ENCODE measurements around the gene RTN4R. TPM values are rescaled to one million over a fixed set of nuclear protein-coding genes. Genes with fewer than 3 reads are reported as not detected.

RTN4R gene
- total RNA-seq, 1 experiment from 2014 or later, result 5.1 TPM

DNA sequence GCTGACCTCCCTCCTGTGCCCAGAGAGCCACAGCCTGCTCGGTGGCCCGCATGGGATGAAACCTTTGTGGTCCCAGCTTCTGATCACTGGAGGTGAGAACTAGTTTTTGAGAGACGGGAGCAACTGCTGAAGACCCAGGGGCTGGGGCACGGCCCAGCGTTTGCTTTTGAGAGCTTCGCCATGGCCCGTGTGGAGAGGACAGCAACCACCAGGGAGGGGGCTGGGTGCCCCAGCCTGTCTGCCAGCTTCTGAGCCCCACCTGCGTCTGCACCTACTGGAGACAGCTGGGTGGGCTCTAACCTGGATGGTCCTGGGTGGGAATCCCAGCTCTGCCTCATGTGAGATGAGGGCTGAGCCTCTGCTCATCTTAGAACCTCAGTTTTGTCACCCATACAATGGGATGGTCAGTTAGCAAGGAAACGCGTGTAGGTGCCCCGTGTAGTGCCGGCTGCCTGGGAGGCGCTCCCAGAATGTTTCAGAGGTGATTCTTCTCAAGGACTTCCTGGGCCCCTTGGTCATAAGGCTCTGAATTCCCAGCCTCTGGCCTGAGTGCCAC lies 66.2 kb downstream of the RTN4R start:
- DNase-seq (ENCODE audit: low read depth), result no peak

DNA sequence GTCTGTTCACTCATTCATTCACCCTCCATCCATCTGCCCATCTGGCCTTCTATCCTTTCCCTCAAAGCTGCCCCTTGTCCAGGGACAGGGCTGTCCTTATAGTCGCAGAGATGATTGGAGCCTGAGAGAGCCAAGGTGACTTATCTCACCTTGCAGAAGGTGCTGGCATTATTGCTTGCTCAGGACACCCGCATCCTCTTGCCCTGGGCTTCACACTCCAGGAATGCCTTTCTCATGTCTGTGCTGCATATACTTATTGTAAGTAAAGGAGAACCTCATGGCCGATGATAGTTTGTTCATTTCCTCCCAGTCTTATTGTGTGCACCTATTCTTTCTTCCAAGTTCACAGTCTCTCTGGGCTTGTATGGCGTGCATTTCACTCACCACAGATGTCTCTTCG lies 68.2 kb downstream of the RTN4R start:
- no peak for DNase-seq (ENCODE audit: low read depth)

DNA sequence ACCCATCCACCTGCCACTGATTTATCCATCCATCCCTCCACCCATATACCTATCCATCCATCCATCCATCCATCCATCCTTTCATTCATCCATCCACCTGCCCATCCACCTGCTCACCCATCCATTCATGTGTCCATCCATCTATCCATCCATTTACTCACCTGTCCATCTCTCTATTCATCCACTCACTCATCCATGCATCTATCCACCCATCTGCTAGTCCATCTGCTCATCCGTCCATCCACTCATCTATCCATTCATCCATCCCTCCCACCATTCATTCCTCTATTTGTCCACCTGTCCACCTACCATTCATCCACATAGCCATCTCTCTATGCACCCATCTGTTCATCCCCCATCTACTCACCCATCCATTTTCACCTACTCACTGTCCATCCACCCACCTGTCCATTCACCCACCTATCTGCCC lies 68.7 kb downstream of the RTN4R start:
- no peak for DNase-seq (ENCODE audit: low read depth)

DNA sequence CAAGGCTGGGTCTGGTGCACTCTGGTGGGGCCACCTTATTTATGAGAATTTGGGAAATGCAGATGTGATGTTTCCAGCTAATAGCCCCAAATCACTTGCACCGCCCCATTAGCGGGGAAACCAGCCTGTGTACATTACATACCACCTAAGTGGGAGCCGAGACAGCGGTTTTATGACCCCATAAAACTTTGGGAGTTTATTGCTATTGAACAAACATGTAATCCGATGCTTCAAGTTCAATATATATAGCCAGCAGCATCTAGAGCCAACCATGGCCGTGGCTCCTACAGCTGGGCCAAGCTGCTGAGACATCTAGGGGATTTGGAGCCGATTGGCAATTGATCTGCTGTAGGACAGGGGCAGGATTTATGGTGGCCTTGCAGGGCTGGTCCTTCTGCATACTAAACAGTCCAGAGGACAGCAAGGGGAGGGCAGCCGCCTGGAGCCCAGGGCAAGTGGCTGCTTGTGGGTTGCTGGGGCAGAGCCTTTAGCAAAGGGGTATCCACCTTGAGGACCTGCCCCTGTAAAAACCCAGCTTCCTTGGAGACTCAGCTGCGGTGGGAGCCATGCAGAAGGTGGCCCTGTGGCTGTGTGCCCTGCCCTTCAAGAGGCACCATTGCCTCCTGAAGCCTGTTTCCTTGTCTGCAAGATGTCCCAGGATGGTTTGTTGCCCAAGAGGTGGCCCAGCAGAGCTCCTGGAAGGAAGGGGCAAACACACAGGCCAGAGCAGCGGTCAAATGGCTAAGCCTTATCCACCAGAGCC lies 69.4 kb downstream of the RTN4R start:
- DNase-seq (ENCODE audit: low read depth), result no peak

DNA sequence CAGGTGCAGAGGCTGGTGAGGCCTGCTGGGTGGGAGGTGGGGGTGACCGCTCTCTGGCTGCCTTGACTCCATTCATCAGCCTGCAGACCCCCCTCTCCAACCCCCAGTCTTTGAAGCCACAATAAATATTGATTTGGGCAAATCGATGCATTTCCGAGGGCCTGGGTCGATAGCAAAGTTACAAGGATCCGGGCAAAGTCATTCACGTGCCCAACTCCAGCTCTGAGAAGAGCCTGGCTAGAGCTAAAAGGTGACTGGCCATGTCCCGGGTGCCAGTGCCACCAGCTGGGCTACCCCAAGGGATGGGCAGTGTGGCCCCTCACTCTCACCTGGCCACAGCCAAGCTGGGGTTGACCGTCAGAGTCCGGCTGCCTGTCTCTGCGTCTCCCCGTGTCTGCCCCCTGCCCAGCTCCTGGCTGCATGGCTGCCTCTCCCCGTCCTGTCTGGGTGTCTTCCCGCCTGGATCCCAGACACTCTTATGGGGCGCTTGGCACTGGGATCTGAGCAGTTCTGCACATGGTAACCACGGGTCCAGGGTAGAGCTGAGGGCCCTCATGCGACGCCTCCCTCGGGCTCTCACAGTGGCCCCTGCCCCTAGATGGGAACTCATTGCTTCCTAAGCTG lies 70.6 kb downstream of the RTN4R start:
- no peak for DNase-seq (ENCODE audit: low read depth)

DNA sequence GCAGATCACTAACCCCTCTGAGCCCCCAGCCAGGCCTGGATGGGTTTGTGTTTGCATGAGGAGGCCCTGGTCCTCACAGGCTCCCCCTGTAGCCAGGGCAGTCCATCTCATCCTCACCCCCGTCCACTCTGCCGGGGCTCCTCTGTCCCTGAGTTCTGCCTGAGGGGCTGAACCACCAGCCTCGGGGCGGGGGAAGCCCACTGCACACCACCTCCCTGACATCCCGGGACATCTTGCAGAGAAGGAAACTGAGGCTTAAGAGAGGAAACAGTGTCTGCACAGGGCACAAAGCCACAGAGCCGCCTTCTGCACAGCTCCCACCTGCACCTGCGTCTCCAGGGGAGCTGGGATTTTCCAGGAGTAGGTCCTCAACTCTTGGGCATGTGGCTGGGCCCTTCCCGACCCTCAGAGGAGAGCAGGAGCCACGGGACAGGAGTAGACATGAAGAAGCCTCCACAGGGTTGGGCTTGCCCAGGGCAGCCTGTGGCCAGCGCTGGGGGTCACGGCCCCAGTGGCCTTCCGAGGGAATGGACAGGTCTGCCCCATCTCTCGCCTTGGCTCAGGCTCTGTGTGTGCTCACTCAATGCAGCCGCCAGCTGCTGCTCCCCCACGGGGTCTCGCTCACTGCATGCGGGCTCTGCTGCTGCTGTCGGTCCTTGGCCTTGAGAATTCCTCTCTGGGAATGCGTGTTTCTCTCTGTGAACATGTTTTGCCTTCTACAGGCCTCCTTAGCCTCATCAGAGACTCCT lies 71.8 kb downstream of the RTN4R start:
- no peak for DNase-seq (ENCODE audit: low read depth)

DNA sequence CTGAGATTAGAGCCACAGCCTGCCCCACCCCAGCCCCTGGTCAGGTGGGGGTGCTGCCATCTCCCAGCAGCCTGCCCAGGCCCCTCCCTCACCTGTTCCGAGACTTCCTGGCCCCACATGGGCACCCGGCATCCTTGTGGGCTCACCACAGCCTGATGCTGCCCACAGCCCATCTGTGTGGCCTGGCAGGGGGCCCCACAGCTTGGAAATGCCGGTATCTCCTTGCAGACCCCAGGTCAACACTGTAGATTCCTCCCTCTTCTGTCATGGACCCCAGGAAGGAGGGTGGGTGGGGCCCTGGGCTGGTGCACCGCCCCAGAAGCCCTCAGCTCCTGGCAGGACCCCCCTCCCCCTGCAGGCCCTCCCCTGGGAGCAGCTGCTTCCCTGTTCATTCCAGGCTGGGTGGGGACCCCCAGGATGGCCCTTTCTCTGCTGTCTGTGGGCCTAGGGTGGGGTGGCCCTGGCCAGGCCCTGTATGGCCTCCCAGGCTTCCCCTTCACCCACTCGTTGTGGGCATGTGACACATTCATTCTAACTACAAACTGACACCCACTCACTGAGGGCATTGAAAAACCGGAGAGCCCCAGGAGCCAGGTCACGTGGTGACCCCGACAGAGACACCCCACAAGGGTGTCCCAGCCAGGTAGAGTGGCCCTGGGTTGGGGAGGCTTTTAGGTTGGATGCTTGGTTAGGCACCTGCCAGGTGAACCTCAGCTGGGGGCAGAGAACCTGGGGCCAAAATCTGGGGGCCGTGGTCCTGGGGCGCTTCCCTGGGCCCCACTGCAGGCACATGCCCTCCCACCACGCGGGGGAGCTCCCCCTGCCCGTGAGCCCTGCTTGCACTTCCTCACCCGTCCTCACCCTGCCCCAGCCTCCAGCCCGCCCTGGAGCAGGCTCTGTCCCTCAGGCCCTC lies 73.2 kb downstream of the RTN4R start:
- no peak for DNase-seq (ENCODE audit: low read depth)

DNA sequence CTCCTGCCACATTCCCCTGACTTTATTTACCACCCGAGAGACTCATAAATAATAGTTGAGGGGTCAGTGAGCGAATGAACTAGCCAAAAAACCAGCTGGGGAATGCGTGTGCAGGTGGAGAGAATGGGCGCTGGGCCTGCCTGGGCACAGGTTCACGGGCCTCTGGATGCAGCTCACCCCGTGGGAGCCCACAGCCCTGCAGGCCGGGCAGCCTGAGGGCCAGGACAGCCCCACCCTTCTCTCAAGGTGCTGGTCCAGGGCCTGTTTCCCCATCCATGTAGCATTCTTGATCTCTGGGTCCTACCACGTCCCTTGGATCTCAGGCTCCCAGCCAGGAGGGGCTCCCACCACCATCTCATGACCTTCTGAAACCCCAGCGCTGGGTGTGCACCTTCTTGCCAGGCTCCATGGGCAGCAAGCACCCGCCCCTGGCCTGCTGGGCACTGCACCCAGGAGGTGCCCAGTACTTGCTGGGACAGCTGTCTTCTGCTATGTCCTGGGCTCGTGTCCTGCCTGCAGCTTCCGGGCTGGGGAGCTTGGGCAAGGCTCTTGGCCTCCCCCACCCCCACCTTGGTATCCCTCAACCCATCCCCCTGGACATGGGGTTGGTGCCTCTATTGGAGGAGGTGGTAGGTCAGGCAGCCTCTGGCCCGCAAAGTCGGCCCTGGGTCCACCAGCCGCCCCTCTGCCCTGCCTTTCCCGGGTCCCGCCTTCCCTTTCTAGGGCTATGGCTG lies 74.2 kb downstream of the RTN4R start:
- DNase-seq (ENCODE audit: low read depth), result no peak

DNA sequence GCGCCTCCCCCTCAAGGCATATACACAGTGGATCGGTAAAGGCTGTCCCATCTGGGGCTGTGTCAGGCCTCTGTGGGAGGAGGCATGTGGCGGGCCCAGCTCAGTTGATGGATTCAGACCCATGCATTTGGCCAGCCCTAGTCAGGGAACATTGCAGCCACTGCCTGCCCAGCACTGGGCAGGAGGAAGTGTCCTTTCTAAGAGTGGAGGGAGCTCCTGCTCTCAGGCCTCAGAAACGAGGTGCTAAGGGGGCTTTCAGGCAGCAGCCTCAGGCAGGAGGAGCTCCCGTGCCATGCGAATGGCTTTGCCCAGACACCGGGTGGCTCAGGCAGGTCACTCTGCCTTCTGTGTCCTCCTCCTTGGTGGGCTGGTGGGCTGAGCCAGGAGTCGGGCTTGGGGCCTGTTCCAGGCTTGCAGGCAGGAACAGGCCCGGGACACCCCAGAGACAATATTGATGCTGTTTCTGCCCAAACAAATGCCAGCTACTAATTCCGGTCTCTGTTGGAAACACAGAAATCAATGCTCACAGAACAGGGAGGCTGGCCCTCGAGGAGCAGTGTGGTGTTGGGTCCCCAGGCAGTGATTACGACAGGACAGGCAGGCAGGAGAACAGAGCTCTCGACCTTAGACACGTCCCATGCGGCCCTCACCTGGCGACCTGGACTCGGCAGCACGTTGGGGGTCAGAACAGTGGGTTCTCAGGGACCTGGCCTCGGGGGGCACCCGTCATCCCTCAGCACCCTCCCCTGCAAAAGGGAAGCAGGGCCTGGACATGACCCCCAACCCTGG lies 75.0 kb downstream of the RTN4R start:
- no peak for DNase-seq (ENCODE audit: low read depth)

DNA sequence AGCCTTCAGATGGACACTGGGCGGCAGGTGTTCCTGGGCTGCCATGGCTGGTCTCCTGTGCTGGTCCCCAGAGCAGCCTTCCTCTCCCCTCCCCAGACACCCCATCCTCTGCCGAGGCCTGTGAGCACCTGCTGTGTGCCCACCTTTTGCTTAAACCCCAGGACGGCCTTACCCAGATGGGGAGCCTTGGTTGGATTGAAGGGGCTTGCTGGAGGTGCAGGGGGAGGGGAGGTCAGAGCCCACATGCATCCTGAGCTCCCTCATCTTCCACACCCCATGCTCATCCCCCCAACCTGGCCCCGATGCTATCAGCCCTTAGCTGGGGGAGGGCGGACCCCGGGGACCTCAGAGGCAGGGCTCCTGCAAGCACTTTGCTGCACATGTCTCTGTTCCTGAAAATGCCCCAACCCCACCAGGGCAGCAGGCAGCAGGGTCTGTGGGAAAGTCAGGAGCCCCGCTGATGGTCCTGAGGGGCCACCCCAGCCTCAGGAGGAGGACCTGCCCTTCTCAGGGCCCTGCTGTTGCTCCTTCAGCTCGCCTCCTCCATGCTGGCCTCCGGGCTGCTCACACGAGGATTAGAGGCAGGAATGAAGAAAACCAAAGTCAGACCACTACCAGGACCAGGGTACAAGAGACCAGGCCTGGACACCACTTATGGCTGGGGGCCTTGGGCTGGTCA lies 75.7 kb downstream of the RTN4R start:
- DNase-seq (ENCODE audit: low read depth), result no peak

DNA sequence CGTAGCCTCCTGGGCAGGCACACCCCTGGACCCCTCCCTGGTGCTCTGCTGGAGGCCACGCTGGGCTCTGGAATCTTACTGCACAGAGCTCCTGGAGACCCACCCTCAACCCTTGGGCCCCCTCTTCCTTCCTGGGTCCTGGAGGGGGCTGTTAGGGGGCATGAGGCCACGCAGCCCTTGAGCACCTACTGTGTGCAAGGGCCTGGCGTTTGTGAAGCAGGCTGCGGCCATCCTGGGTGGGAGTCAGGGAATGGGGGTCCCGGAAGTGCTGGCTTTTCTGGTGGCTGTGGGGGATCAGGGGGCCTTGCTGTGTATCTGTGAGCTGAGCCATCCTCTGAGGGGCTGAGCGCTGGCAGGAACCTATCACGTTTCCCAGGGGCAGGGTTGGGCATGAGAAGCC lies 76.3 kb downstream of the RTN4R start:
- no peak for DNase-seq (ENCODE audit: low read depth)

Other genes starting within 250 kb of the RTN4R start
- 17.3 and 21.1 TPM in 2 replicates for gene TANGO2, start 247.2 kb downstream of the RTN4R start, total RNA-seq (2014; rRNA removed; shearing (Covaris generic))
- gene DGCR8, start 188.1 kb downstream of the RTN4R start, total RNA-seq (2014; rRNA removed; shearing (Covaris generic)), result 22.3 and 27.9 TPM in 2 replicates
- 1,098 and 1,301 TPM in 2 replicates for gene RANBP1, start 152.2 kb downstream of the RTN4R start, total RNA-seq (2014; rRNA removed; shearing (Covaris generic))
- 36.6 and 41.3 TPM in 2 replicates for gene TRMT2A, start 151.1 kb downstream of the RTN4R start, total RNA-seq (2014; rRNA removed; shearing (Covaris generic))
- gene ZDHHC8, start 136.5 kb downstream of the RTN4R start, total RNA-seq (2014; rRNA removed; shearing (Covaris generic)), result 3.3 and 20.7 TPM in 2 replicates
- 0.51 TPM in 1 of 2 replicates, not detected in the other for gene CCDC188, start 117.3 kb downstream of the RTN4R start, total RNA-seq (2014; rRNA removed; shearing (Covaris generic))
- 59.8 and 69.1 TPM in 2 replicates for gene DGCR6L, start 51.7 kb upstream of the RTN4R start, total RNA-seq (2014; rRNA removed; shearing (Covaris generic))
- 6.3 and 10.4 TPM in 2 replicates for gene ZNF74, start 125.8 kb upstream of the RTN4R start, total RNA-seq (2014; rRNA removed; shearing (Covaris generic))
- gene SCARF2, start 169.5 kb upstream of the RTN4R start, total RNA-seq (2014; rRNA removed; shearing (Covaris generic)), result 9.3 and 9.5 TPM in 2 replicates
- gene KLHL22, start 227.5 kb upstream of the RTN4R start, total RNA-seq (2014; rRNA removed; shearing (Covaris generic)), result 7.4 and 31.1 TPM in 2 replicates
- gene MED15, start 239.3 kb upstream of the RTN4R start, total RNA-seq (2014; rRNA removed; shearing (Covaris generic)), result 23.4 and 24.5 TPM in 2 replicates